Adrenal gland (tissue), 12 donors: ENCODE data around the gene COL4A1. TPM values are rescaled to one million over a fixed set of nuclear protein-coding genes. Genes with fewer than 3 reads are reported as not detected.
A peak's percentile ranks its signal among the peaks of the same experiment; 100 is the strongest.

Experiments
- DNase-seq, 7 donors: peaks; one replicate each; pipeline ENCODE4 v3.0.0-alpha.2; 2019 to 2020
- H3K27ac ChIP-seq, 5 donors: fragments of 200-600 bp; sonication (generic) in 4 of 5; 1 replicate in 3 of 5; 2 replicates in 2 of 5; pipeline versions ENCODE4 v1.5.1 to v1.8.0; 2016 to 2020; ENCODE audit warnings: mild to moderate bottlenecking in 1 of 5
- H3K27me3 ChIP-seq: fragments of 200-600 bp; 2 replicates; pipeline ENCODE4 v1.8.0; 2021
- H3K36me3 ChIP-seq, 2 donors: fragments of 200-600 bp; replicated peaks in 1 of 2; 1 replicate in 1 of 2; 2 replicates in 1 of 2; pipeline versions ENCODE4 v1.5.1 to v1.8.0; 2018 to 2022
- H3K4me1 ChIP-seq, 2 donors: fragments of 200-600 bp; replicated peaks in 1 of 2; 1 replicate in 1 of 2; 2 replicates in 1 of 2; pipeline versions ENCODE4 v1.5.1 to v1.8.0; 2018 to 2021
- H3K4me3 ChIP-seq, 4 donors: fragments of 200-600 bp; sonication (generic) in 3 of 4; one replicate each; pipeline ENCODE4 v1.5.1; 2016 to 2018
- H3K9me3 ChIP-seq, 3 donors: fragments of 200-600 bp; sonication (generic) in 1 of 3; replicated peaks in 1 of 3; 1 replicate in 2 of 3; 2 replicates in 1 of 3; pipeline versions ENCODE4 v1.5.1 to v1.8.0; 2016 to 2021
- POLR2A ChIP-seq, 2 donors: fragments of 450-650 bp; IDR thresholded peaks; one replicate each; pipeline ENCODE4 v1.6.1; 2017; ENCODE audit warnings: antibody characterized with exemption in 2 of 2, mild to moderate bottlenecking in 2 of 2, moderate library complexity in 1 of 2
- WGBS, 4 donors: extraction: QIAGEN DNeasy Blood & Tissue Kit in 2 of 4; methylation state at CpG; one replicate each; pipeline versions ENCODE4 v1.1.5 to v1.1.7; 2013 to 2017; 5-methylcytosine and 5-hydroxymethylcytosine counted together
- intact Hi-C, 2 donors: fragments of 100-400 bp; cut with DNase I; formaldehyde crosslinking; loops; one replicate each; pipeline versions ENCODE4 v1.14.1 to v1.15.0; 2022 to 2023
- polyA plus RNA-seq, 3 donors: library from polyadenylated mRNA; stranded (reverse); fragments of 200-250 nt in 2 of 3; fragments of 350-450 nt in 1 of 3; fragmentation: Illumina TruSeq in 1 of 3; extraction: RNeasy Lipid Tissue Mini Kit (QIAGEN cat#74804) in 1 of 3; gene quantifications; one replicate each; pipeline ENCODE4 v1.2.3, GENCODE V29; 2013 to 2014
- total RNA-seq, 9 donors: library from RNA; depleted of rRNA in 4 of 9; stranded (reverse); fragments of >200 nt in 4 of 9; fragments of 120-200 nt in 1 of 9; fragmentation: NEBNext Ultra II Directional in 1 of 9; extraction: Animal tissue kit (Norgen Biotek cat#: 25700) in 1 of 9; gene quantifications; one replicate each; pipeline versions ENCODE4 v1.1.0 to v1.2.4, GENCODE V29; 2013 to 2023
- TF ChIP-seq, protein P1 (sequence below), 6 experiments: fragments of 450-650 bp in 4 of 6; fragments of 200-600 bp in 2 of 6; sonication (generic) in 1 of 6; IDR thresholded peaks; 1 replicate in 5 of 6; 2 replicates in 1 of 6; pipeline versions ENCODE4 v1.5.1 to v1.8.0; 2016 to 2021; ENCODE audit warnings: antibody characterized with exemption in 6 of 6, mild to moderate bottlenecking in 2 of 6, moderate library complexity in 1 of 6
- donor health status: healthy with polysubstance abuse.
- donor health status: Bipolar disorder and iron deficiency.
- donor health status: DM: yes; HTN: yes; CAD: no.
- donor health status: DM: no; HTN: no; CAD: no.
- donor health status: DM: no; HTN: no; CAD: no.
- donor health status: DM: yes; HTN: yes; CAD: no.

COL4A1 gene
- total and polyA plus RNA-seq, 12 donors, result 62.4 to 364 (median 183) TPM

- WGBS, 4 donors, result 57 to 65% (median 61%) methylated on average over 8 of the region's 8 CpGs
- TF ChIP-seq, protein P1, sequence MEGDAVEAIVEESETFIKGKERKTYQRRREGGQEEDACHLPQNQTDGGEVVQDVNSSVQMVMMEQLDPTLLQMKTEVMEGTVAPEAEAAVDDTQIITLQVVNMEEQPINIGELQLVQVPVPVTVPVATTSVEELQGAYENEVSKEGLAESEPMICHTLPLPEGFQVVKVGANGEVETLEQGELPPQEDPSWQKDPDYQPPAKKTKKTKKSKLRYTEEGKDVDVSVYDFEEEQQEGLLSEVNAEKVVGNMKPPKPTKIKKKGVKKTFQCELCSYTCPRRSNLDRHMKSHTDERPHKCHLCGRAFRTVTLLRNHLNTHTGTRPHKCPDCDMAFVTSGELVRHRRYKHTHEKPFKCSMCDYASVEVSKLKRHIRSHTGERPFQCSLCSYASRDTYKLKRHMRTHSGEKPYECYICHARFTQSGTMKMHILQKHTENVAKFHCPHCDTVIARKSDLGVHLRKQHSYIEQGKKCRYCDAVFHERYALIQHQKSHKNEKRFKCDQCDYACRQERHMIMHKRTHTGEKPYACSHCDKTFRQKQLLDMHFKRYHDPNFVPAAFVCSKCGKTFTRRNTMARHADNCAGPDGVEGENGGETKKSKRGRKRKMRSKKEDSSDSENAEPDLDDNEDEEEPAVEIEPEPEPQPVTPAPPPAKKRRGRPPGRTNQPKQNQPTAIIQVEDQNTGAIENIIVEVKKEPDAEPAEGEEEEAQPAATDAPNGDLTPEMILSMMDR (IDR thresholded peaks at IDR 0.05), result no peak
- no peak for TF ChIP-seq POLR2A (IDR thresholded peaks at IDR 0.05)
- Histone ChIP-seq H3K27ac (peak overlapping the region in 1 of 5 donors; percentile 86), H3K27me3 (no peaks in the 10 kb centered on the region), H3K9me3 (no peaks in the 10 kb centered on the region), H3K36me3 (no peaks in the 10 kb centered on the region), H3K4me3 (no peak overlapping the region), H3K4me1 (peaks cover 0 to 14% of the 10 kb centered on the region in 2 donors)
- DNase-seq, result peak in 1 of 7 donors; percentile 74
- intact Hi-C loops, result no loop called here
Observed at GRCh38 chr13:110134801-110135200, 172.2 kb downstream of the COL4A1 start.

- H3K9me3 ChIP-seq, result no peaks in the 10 kb centered on the region
- H3K27ac ChIP-seq, result peak overlapping the region in 1 of 5 donors; percentile 12
- no peak for DNase-seq
- H3K27me3 ChIP-seq, result no peaks in the 10 kb centered on the region
- no peak overlapping the region for H3K4me3 ChIP-seq
- WGBS, 4 donors, result 86 to 94% (median 91%) methylated on average over 8 to 10 of the region's 10 CpGs
- no peaks in the 10 kb centered on the region for H3K36me3 ChIP-seq
- no peak for TF ChIP-seq POLR2A (IDR thresholded peaks at IDR 0.05)
- TF ChIP-seq, protein P1 (IDR thresholded peaks at IDR 0.05), result no peak
- H3K4me1 ChIP-seq, result peaks cover 0 to 8% of the 10 kb centered on the region in 2 donors
- intact Hi-C loops, result no loop called here
Observed at GRCh38 chr13:110133425-110134235, 173.3 kb downstream of the COL4A1 start.

DNA sequence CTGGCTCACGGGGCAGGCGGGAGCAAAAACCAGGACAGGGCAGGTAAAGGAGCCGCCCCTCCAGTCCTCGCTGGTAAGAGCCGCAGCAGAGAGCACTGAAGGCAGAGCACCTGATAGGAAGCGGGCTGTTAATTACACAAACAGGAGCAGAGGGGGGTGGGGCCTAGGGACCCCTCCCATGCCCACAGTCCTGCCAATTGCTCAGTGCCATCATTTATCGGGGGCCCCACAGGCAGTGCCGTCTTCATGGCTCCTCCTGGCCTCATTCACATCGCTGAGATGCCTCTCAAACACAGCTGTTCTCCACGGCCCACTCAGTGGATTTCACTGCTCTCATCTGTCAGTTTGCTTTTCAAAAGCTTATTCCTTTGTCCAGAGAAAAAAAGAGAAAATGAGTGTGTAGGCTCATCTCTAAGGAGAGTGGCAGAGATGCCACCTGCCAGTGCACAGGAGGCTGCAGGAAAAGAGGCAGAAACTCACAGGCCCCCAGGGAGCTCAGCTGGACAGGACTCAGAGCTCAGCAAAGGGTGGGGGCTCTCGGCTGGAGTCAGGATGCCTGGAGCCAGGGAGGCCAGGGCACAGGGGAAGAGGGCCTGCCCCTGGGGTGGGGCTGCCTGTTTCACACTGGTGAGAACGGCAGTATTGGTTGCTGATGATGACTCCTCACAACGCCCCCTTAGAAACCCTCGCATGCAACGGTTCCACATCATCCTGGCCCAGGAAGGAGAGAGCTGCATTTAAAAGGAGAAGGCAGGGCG is 174.6 kb downstream of the COL4A1 start:
- no peak overlapping the region for H3K27ac ChIP-seq
- peaks cover 0 to 3% of the 10 kb centered on the region in 2 donors for H3K4me1 ChIP-seq
- intact Hi-C loops, result no loop called here
- WGBS, 4 donors, result 74 to 80% (median 77%) methylated on average over 16 of the region's 16 CpGs
- TF ChIP-seq POLR2A (IDR thresholded peaks at IDR 0.05), result no peak
- TF ChIP-seq, protein P1 (IDR thresholded peaks at IDR 0.05), result no peak
- H3K27me3 ChIP-seq, result no peaks in the 10 kb centered on the region
- no peak for DNase-seq
- H3K9me3 ChIP-seq, result no peaks in the 10 kb centered on the region
- H3K4me3 ChIP-seq, result no peak overlapping the region
- H3K36me3 ChIP-seq, result no peaks in the 10 kb centered on the region

GRCh38 chr13:110131424-110131823 is 175.5 kb downstream of the COL4A1 start:
- Histone ChIP-seq H3K4me3 (no peak overlapping the region), H3K9me3 (no peaks in the 10 kb centered on the region), H3K4me1 (peaks cover 0 to 5% of the 10 kb centered on the region in 2 donors), H3K27ac (no peak overlapping the region), H3K27me3 (no peaks in the 10 kb centered on the region), H3K36me3 (no peaks in the 10 kb centered on the region)
- intact Hi-C loops, result no loop called here
- 80 to 82% (median 82%) methylated on average over 7 to 11 of the region's 11 CpGs for WGBS, 4 donors
- no peak for TF ChIP-seq POLR2A (IDR thresholded peaks at IDR 0.05)
- TF ChIP-seq, protein P1 (IDR thresholded peaks at IDR 0.05), result no peak
- no peak for DNase-seq
